Stimulated activated CD4-positive, alpha-beta T cell treated with anti-CD3 and anti-CD28 coated beads, Interleukin-4, amount 100 ng/mL, for 48 hours (primary cell): ENCODE data around the gene GABBR1.
A peak's percentile ranks its signal among the peaks of the same experiment; 100 is the strongest.
"Not testable (repeated sequence)": the region's sequence is repeated elsewhere in the genome, so short reads cannot be mapped to it uniquely, and the experiment has no call there.

Experiments
- DNase-seq, 2 donors: peaks; one replicate each; pipeline ENCODE4 v3.0.0-alpha.2; 2020; ENCODE audit warnings: low read depth in 2 of 2

Gene GABBR1

DNA sequence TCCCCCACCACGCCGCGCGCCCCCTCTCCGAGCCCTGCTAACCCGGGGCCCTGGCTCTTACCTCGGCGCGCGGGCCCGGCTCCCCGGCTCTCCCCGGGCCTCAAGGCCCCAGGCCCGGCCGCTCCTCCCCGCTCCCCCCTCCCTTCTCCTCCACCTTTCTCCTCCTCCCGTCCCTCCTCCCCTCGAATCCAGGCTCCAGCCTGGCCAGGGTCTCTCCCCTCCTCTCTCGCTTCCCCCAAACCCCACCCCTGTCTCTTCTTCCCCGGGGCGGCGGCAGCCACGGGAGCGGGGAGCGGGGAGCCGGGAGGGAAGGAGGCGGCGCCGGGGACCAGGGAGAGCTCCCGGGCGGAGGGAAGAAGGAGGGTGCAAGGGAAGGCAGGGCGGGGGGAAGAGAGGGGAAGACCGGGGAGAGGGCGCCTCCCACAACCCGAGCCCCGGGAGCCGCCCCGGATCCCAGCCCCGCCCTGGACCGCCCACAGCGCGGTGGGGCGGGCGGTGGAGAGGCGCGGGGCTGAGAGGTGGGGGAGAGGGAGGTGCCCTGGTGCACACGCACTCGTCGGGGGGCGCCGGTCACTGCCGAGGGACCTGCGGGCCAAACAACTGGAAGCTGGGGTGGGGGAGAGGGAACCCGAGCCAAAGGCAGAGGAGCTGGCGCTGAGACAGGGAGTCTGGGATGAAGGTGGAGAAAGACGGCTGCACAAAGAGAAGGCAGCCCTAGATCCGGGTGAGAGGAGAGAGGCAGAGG is at the start of gene GABBR1:
GABBR1 (minus strand) TSS at position 395 of the 745 bp plus-strand sequence. CDS start 798 bp downstream, outside the sequence.
- DNase-seq = peak; percentile 58 to 72

DNA sequence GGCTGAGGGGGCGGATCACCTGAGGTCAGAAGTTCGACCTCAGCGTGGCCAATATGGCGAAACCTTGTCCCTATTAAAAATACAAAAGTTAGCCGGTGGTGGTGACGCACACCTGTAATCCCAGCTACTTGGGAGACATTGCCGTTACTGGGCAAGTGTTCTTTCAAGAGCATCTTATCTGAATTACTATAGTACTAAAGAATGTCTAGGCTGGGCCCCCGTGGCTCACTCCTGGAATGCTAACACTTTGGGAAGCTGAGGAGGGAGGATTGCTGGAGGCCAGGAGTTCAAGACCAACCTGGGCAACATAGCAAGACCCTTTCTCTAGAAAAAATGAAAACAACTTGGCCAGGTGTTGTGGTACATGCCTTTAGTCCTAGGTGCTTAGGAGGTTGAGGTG is 48.8 kb upstream of the GABBR1 start:
- no peak for DNase-seq

DNA sequence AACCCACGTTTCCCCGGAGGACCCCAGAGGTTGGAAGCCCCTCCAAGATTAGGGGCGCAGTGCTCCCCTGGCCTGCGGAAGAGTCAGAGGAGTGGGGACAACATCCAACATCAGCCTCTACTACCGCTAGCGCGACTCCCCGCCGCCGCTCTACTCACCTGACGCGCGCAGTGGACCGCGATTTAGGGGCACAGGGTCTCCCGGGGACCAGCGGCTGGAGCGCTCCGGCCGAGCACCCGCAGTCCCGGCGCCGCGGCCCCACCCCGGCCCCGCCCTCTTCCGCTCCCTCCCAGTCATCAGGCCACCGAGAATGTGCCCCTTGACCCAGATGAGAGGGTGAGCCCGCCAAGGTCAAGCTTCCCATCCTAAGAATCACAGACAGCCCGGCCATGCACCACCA is 47.9 kb upstream of the GABBR1 start, which contains the start of gene ZFP57:
ZFP57 (minus strand) TSS at position 249 of the 400 bp plus-strand sequence. CDS start 4,149 bp downstream, outside the sequence.
- no peak for DNase-seq

DNA sequence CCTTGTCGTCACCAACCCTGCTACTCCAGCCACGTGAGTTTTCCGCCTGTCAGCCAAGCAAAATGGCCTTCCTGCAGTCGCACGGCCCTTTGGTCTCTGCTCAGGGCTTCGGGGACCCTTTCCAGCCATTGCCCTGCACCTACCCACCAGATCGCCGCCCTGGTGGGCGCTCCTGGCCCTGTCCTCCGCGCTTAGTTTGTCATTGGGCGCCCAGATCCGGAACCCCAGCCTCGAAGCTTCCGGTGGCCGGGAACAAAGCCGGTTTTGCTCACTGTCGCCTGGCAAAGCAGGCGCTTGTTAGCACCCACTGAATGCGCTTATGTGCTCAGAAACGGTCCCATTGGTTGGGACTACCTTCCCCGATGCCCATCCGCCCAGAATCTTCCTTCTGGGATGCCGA is 47.4 kb upstream of the GABBR1 start:
- DNase-seq = no peak

DNA sequence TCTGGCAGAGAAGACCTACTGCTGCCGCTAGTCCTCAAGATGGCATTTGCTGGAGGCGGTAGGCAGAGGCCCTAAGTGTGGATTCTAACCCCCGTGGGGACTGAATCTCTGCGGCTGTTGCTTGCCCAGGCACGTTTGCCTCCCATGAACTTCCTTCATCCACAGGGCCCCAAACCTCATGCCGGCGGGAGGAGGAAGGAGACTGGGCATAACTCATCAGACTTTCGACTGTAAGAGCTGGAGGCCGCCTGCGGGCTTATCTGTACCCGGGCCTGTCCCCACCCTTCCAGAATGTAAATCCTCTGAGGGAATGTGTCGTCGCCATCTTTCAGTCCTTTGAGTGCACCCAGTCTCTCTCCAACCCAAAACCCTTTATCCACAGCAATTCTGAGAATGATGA is 47.0 kb upstream of the GABBR1 start:
- DNase-seq = no peak

DNA sequence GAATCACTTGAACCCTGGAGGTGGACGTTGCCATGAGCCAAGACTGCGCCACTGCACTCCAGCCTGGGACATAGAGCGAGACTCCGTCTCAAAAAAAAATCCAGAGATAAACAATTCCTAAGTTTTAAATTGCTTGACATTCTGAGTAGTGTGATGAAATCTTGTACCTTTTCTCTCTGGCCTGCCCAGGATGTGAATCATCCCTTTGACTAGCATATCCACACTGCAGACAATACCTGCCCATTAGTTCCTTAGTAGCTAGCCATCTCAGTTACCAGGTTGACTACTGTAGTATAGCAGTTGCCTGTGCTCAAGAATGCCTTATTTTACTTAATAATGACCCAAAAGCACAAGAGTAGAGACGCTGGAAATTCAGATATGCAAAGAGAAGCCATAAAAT is 45.1 kb upstream of the GABBR1 start:
- no peak for DNase-seq

DNA sequence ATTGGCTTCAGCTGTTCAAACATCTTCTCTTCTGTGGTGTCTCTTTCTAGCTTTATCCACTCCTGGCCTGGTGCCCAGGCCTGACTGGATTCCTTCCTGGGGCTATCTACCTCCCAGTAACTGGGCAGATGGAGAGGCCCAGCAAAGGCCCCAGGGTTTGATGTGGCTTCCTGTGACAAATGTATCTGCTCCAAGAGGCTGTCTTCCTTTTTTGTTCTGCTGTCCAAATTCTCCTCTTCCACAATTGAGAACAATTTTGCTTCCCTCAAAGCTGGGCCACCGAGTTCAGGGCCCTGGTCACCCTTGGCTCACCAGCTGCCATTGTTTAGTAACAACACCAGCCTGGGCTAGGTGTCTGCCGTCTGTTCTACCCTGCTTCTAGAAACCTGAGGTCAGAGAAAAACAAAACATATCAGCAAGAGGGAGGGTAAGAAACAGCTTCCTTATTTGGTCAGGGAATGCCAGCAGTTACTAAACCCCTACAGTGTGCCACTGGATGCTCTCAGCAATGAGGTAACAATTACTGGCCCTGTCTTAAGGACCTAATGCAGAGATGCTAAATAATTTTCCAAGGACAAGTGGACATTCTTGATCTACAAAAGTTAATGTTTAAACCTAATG is 44.1 kb upstream of the GABBR1 start:
- no peak for DNase-seq

DNA sequence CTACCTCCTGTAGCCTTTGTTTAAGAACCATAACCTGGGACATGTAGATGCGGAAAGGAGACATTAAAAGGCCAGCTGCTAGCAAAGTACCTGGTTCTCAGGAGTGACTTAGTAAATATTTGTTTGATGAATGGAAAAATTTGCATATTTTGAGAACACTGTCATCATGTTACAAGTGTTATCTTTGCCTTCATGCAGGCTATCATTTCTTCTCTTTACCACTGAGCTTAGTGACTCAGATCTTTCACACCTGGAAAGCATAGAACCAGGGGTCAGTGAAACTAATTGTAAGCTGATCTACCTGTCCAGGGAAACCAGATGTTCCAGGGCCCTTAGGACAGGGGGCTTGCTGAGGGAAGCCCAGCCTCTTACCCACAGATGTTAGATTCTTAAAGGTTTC is 42.6 kb upstream of the GABBR1 start:
- DNase-seq = no peak

DNA sequence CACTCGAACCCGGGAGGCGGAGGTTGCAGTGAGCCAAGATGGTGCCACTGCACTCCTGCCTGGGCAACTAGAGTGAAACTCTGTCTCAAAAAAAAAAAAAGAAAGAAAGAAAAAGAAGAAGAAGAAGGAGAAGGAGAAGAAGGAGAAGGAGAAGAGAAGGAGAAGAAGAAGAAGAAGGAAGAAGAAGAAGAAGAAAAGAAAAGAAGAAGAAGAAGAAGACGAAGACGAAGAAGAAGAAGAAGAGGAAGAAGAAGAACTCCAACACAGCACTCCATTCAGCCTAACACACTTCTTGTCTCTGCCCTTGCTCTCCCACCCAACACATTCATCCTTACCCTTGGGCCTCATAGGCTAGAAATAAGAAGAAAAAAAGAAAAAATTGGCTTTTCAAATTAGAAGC is 41.0 kb upstream of the GABBR1 start:
- DNase-seq = no peak

DNA sequence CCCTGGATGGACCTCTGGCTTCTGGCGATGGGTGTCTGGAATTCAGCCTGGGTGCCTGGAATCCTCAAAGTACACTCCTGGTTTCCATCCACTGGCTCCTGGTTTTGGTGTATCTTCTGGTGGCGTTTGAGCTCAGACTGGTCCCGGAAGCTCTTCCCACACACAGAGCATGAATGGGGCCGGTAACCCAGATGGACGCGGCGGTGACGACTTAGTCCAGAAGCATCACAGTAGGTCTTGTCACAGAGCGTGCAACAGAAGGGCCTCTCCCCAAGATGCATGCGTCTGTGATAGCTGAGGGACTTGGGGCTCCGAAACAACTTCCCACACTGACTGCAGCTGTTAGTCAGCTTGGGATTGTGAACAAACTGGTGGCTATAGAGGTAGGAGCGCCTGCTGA is 40.2 kb upstream of the GABBR1 start:
- DNase-seq = no peak

DNA sequence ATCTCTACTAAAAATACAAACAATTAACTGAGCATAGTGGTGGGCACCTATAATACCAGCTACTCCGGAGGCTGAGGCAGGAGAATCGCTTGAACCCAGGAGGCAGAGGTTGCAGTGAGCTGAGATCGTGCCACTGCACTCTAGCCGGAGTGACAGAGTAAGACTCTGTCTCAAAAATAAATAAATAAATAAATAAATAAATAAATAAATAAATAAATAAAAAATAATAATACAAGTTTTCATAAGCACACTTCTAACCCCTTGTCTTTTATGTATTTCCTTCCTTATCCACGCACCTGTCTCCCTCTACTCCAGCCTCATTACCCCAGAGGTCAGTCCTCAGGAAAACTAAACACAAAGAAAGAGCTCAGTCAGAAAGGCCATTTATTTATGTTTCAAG is 39.1 kb upstream of the GABBR1 start:
- not testable (repeated sequence) for DNase-seq

DNA sequence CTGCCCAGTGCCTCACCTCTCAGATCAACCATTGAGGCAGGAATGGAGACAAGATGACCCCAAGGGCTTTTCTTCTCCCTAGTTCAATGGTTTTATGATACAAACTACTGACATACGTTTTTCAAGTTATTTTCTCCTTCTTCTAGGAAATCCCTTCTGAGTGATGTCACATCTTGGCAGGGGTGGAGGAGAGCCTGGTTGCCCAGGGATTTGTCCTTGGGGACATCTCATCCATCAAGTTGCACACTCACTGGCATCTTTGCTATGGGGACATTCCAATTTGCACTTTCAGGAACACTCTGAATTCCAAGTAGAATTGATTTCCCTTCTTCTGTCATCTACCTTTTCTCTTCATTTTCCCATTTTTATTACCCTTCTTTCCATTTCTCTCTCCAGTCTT is 38.0 kb upstream of the GABBR1 start:
- no peak for DNase-seq

DNA sequence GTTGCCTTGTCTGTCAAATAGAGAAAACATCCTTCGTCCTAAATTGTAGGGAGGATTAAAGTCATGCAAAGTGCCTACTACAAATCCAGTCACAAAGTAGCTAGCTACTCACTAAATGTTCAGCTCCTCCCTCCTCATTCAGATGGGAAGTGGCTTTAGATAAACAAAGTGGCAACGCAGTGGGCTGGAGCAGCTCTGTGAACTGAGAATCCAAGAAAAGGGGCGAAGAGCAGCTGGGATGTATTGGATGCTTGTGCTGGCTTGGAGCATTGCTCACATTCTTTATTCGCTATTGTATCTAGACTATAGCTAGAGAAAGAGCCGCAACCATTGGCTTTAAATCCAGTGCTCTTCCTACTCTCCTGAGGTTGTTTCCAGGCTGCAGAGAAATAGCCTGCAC is 34.2 kb upstream of the GABBR1 start:
- no peak for DNase-seq

DNA sequence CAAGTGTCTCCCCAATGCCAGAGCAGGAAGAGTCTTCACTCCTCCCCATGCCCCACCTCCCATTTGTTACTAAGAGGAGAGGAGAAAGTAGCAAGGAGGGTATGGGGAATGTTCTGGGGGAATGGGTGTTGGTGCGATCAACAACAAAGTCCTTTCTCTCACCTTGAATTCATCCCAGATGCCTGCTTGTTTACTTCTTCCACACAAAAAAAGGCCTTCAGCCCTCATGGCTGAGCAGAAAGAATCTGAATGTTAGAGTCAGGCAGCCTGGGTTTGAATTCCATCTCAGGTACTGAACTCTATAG is 33.8 kb upstream of the GABBR1 start:
- no peak for DNase-seq

DNA sequence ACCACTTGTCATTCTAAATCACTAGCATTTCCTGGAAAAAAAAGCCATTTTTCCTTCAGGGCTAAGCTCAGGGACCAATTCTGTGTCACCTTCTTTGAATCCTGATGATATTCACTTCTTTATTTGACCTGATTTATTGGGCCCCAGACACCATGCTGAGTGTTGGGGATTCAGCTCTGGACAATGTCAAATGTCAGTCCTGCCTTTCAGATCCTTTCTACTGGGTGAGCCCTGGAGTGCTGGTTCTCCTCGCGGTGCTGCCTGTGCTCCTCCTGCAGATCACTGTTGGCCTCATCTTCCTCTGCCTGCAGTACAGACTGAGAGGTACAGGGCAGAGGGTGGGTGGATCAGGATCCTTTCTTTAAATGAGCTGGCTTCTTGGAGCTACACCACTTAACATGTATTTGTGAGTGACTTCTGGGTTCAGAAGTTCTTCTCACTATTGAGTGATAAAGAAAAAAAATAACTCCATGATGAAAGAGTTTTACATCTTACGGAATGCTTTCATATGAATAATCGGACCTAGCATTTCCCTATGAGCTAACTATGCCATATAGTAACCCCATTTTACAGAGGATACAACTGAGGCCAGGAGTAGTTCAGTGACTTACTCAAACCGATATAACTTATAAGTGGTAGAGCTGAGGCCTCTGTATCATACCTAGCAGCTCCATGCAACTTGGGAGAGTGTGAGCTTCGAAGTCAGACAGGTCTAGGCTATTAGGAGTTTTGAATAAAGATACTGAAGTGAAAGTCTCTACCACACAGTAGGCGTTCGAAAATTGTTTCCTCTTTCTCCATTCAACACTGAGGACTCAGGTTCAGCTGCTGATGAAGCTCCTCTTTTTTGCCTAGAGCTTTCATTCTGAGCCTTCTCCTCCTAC is 33.2 kb upstream of the GABBR1 start:
- DNase-seq = no peak

DNA sequence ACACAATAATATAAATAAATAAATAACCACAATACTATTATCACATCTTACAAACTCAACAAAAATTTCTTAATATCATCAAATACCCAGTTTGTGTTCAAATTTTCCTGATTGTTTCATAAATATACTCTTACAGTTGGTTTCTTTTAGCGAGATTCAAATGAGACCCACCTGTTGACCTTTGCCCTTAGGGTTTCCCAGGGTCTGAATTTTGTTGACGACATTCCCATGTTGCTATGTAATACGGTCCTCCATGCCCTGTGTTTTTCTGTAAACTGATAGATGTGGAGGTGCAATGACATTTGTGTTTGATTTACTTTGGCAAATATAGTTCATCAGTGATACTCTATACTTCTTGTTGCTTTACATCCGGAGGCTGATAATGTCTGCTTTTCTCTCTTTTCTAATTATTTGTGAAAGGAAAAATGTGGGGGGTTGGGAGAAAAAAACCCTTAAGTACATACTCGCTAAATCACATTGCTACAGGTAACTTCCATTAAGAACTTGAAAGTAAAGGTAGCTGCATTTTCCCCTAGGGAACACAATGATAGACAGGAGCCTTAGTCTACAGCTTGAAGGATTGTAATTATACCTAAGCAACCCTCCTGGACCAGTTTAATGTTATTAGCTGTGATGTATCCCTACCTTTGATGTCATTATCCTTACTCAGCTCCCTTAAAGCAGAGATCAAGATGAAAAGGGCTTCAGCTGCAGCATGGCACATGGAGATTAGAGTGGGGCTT is 30.5 kb upstream of the GABBR1 start:
- no peak for DNase-seq

DNA sequence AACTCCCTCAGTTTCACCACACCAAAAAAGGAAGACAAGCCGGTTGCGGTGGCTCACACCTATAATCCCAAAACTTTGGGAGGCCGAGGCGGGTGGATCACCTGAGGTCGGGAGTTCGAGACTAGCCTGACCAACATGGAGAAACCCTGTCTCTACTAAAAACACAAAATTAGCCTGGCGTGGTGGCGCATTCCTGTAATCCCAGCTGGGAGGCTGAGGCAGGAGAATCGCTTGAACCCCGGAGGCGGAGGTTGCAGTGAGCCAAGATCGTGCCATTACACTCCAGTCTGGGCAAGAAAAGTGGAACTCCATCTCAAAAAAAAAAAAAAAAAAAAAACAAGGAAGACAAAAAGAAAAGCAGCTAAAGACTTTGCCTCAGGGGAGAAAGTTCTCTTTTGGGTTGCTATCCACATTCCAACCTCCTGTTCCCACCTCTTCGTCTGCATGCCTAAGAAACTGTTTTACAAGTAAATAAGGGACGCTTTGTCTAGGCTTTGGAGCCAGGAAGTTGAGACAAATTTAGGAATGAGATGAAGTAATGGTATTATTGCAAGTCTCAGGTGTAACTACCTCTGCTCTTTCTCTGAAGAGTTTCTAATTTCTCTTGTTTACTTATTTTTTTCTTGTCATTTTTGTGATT is 28.6 kb upstream of the GABBR1 start:
- DNase-seq = not testable (repeated sequence)

DNA sequence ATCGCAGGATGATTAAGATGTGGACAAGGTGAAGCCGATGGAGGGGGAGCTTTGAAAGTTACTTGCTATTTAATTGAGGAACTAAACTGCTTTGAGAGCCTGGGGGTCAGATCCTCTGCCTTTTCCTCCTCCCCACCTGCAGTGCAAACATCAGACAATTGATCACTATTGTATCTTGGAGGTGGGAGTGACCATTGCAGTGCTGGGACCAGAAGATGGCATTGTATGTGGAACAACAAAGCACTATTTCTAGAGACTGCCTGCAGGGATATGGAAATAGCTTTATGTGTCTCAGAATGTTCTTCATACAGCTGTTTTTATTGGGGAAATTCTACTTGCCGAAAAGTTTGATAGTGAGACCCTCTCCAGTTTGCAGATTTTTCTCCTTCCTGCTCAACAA is 28.1 kb upstream of the GABBR1 start:
- DNase-seq = no peak

DNA sequence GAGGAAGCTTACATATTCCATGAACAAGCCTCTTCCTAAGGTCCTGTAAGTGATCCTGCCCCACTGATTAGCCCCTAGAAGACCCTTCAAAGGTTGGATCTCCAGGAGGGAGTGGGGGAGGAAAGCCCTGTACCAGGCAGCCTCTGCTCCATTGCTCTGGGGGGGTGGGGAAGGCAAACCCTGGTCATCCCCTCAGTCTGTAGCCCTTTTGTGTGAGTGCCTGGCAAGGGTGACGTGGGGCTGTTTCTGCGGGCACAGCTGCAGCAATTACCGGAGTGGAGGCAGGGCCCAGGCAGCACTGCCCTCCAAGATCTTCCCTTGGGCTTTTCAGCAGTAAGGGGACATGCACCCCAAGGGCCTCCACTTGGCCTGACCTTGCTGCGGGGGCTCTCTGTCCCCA is 23.8 kb upstream of the GABBR1 start, which contains the start of gene MOG:
MOG (plus strand) TSS at position 295 of the 400 bp plus-strand sequence. CDS start 118 bp downstream, outside the sequence.
- DNase-seq = no peak

DNA sequence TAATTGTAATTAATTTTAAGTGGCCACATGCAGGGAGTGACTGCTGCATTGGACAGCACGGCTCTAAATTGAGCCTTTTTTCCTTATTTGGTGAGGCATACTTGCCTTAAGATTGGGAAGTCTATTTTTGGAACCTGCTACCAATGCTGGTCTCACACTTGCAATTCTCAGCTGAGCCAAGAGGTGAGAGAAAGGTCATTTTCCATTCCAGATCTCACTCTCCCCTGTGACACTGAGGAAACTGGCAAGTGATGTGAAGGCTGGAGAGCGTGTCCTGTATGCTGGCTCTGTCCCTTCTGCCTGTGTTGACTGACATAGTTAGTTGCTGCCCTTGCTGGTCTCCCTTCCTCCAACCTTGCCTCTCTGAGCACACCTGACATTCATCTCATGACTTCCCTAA is 23.2 kb upstream of the GABBR1 start:
- DNase-seq = no peak

DNA sequence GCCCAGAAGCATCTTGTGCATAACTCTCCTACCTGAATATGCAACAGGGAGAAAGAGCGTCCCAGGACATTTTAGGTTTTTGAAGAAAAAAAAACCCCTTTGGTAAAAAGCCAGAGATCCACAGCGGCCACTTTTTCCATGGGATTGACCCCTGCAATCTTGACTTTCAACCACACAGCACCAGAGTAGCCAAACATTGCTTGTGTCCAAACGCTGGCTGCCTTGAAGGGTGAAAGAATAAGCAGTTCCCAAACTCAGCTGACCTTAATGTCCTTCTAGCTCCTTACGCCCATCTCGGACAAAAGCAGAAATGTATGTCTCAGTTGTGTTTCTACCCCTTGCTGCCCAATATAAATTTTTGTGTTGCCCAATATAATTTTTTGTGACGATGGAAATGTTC is 22.7 kb upstream of the GABBR1 start:
- DNase-seq = no peak
